Endothelial cell of umbilical vein (primary cell): Measurements from ENCODE around the gene SLCO3A1. TPM values are rescaled to one million over a fixed set of nuclear protein-coding genes. Genes with fewer than 3 reads are reported as not detected.

Experiments used
- BruUV-seq: library from RNA; stranded (reverse); fragments of 400-500 nt; replicated peaks from 2 replicates; lab custom pipeline; 2021; lab: Mats Ljungman, UMichigan
- CTCF ChIA-PET: fragments of 300-600, 350-600 bp; sonication (Branson Sonifier 250); formaldehyde crosslinking; loops from one replicate; lab custom pipeline; 2021; ENCODE audit warnings: antibody characterized with exemption, inconsistent platforms; lab: Charles Lee
- POLR2A ChIA-PET: fragments of 300-600, 350-600 bp; sonication (Branson Sonifier 250); formaldehyde crosslinking; loops from one replicate; lab custom pipeline; 2021; ENCODE audit warnings: antibody characterized with exemption, inconsistent platforms; lab: Charles Lee
- DNase-seq: peaks from one replicate; pipeline ENCODE4 v3.0.0-alpha.2; 2011; ENCODE audit warnings: low read depth, low spot score
- FAIRE-seq: peaks from 2 replicates; lab custom pipeline; 2011; peaks lifted over from hg19 to GRCh38; lab: Jason Lieb, UNC
- H2AFZ ChIP-seq: 2 replicates; pipeline ENCODE4 v1.6.0; 2012; ENCODE audit warnings: low read depth, low read length, control low read depth, inconsistent platforms
- H3K27ac ChIP-seq: 2 replicates; pipeline ENCODE4 v1.5.1; 2011; ENCODE audit warnings: low read depth, mild to moderate bottlenecking, control low read depth, low read length, moderate library complexity; ENCODE audit not compliant: insufficient read depth
- H3K27me3 ChIP-seq, 2 experiments: 2 replicates each; pipeline versions ENCODE4 v1.6.0 to v1.6.1; 2011; ENCODE audit warnings: low read length in 2 of 2, mixed read lengths in 1 of 2; ENCODE audit not compliant: control insufficient read depth in 2 of 2, insufficient read depth in 2 of 2
- H3K36me3 ChIP-seq, 2 experiments: 2 replicates in 1 of 2; 3 replicates in 1 of 2; pipeline ENCODE4 v1.5.1; 2011; ENCODE audit warnings: low read length in 2 of 2, mild to moderate bottlenecking in 1 of 2, moderate library complexity in 1 of 2; ENCODE audit not compliant: control insufficient read depth in 2 of 2, insufficient read depth in 2 of 2; ENCODE audit errors: extremely low read depth in 1 of 2
- H3K4me1 ChIP-seq: 3 replicates; pipeline ENCODE4 v1.5.1; 2011; ENCODE audit warnings: mild to moderate bottlenecking, low read length; ENCODE audit not compliant: control insufficient read depth, insufficient read depth; ENCODE audit errors: extremely low read depth
- H3K4me2 ChIP-seq: 2 replicates; pipeline ENCODE4 v1.6.1; 2011; ENCODE audit warnings: low read length, control low read depth, mixed read lengths; ENCODE audit not compliant: insufficient read depth
- H3K4me3 ChIP-seq, 3 experiments: fragments of 200-600 bp in 1 of 3; sonication (generic), shearing (Covaris generic) in 1 of 3; replicated peaks in 1 of 3; 2 replicates each; pipeline ENCODE4 v1.5.1; 2011 to 2016; ENCODE audit warnings: control low read depth in 3 of 3, low read length in 3 of 3, mild to moderate bottlenecking in 2 of 3, inconsistent platforms in 1 of 3, low read depth in 1 of 3, moderate library complexity in 1 of 3; ENCODE audit not compliant: insufficient read depth in 1 of 3
- H3K79me2 ChIP-seq: 2 replicates; pipeline ENCODE4 v1.6.0; 2012; ENCODE audit warnings: low read length, inconsistent platforms; ENCODE audit not compliant: control insufficient read depth, insufficient read depth
- H3K9ac ChIP-seq: replicated peaks from 2 replicates; pipeline ENCODE3; 2011; ENCODE audit warnings: low read length, control low read depth; ENCODE audit not compliant: insufficient read depth; ENCODE audit errors: extremely low read depth
- H3K9me1 ChIP-seq: replicated peaks from 3 replicates; pipeline ENCODE4 v1.6.0; 2011; ENCODE audit warnings: mild to moderate bottlenecking, low read length; ENCODE audit not compliant: control insufficient read depth, insufficient read depth; ENCODE audit errors: extremely low read depth
- H3K9me3 ChIP-seq: replicated peaks from 2 replicates; pipeline ENCODE4 v1.5.1; 2012; ENCODE audit warnings: low read length, inconsistent platforms; ENCODE audit not compliant: control insufficient read depth, insufficient read depth
- H4K20me1 ChIP-seq: replicated peaks from 2 replicates; pipeline ENCODE3; 2011; ENCODE audit warnings: mild to moderate bottlenecking, low read length; ENCODE audit not compliant: control insufficient read depth, insufficient read depth; ENCODE audit errors: extremely low read depth
- CTCF ChIP-seq, 2 donors: IDR thresholded peaks; 1 replicate in 1 of 2; 2 replicates in 1 of 2; pipeline ENCODE4 v1.5.1; 2011; ENCODE audit warnings: low read length in 2 of 2, mild to moderate bottlenecking in 2 of 2, moderate library complexity in 2 of 2, control low read depth in 1 of 2, inconsistent platforms in 1 of 2, low read depth in 1 of 2; ENCODE audit not compliant: insufficient read depth in 1 of 2; ENCODE audit errors: extremely low read depth in 1 of 2
- EZH2 ChIP-seq: IDR thresholded peaks from 2 replicates; pipeline ENCODE4 v1.6.1; 2012; ENCODE audit warnings: borderline replicate concordance, low read depth, mild to moderate bottlenecking, moderate library complexity, low read length, inconsistent platforms; ENCODE audit not compliant: severe bottlenecking
- FOS ChIP-seq: IDR thresholded peaks from 2 replicates; pipeline ENCODE4 v1.6.1; 2011; ENCODE audit warnings: mild to moderate bottlenecking, low read length, moderate library complexity, borderline replicate concordance; ENCODE audit not compliant: insufficient read depth
- GATA2 ChIP-seq: IDR thresholded peaks from 2 replicates; pipeline ENCODE4 v1.7.0; 2011; ENCODE audit warnings: low read depth, mild to moderate bottlenecking, moderate library complexity, mixed read lengths, low read length; ENCODE audit not compliant: insufficient read length, insufficient read depth
- JUN ChIP-seq: IDR thresholded peaks from 2 replicates; pipeline ENCODE4 v1.6.1; 2011; ENCODE audit warnings: borderline replicate concordance, low read depth; ENCODE audit not compliant: insufficient read length, insufficient read depth
- MYC ChIP-seq: IDR thresholded peaks from one replicate; pipeline ENCODE4 v1.6.1; 2011; ENCODE audit warnings: mild to moderate bottlenecking, low read depth, low read length
- POLR2A ChIP-seq: IDR thresholded peaks from 2 replicates; pipeline ENCODE4 v1.6.1; 2012; ENCODE audit warnings: low read depth, mild to moderate bottlenecking, control low read depth, low read length
- POLR2AphosphoS5 ChIP-seq: IDR thresholded peaks from 2 replicates; pipeline ENCODE4 v1.6.1; 2012; ENCODE audit warnings: low read depth, mild to moderate bottlenecking, control low read depth, low read length, moderate library complexity; ENCODE audit not compliant: insufficient read depth
- dilution Hi-C: fragments of 300-500 bp; cut with MboI; formaldehyde crosslinking; loops from one replicate; pipeline ENCODE4 v1.15.0; 2019; ENCODE audit warnings: low sequenced_read_pairs; ENCODE audit not compliant: extremely low pct_ligation_motif_present
- intact Hi-C: fragments of 100-400 bp; cut with micrococcal nuclease; formaldehyde crosslinking; loops from one replicate; pipeline ENCODE4 v1.10.0; 2022
- polyA plus RNA-seq, 4 experiments: library from polyadenylated mRNA; depleted of rRNA in 3 of 4; stranded (reverse) in 3 of 4; unstranded in 1 of 4; fragments of >200 nt; gene quantifications; 2 replicates each; pipeline versions ENCODE4 v1.2.1 to v1.2.3, GENCODE V29; 2011 to 2012; ENCODE audit warnings: missing spikeins in 1 of 4
- total RNA-seq: library from RNA; stranded (reverse); gene quantifications from 2 replicates; pipeline ENCODE4 v1.2.3, GENCODE V29; 2021
- TF ChIP-seq, protein P1 (sequence below): IDR thresholded peaks from 2 replicates; pipeline ENCODE4 v1.6.1; 2011; ENCODE audit not compliant: insufficient read depth, insufficient read length

Gene SLCO3A1
- total and polyA plus RNA-seq, 2 donors (not counting 3 experiments of a cell fraction or from before 2014, with no cell fraction given): 0.88 to 0.92 TPM

DNA sequence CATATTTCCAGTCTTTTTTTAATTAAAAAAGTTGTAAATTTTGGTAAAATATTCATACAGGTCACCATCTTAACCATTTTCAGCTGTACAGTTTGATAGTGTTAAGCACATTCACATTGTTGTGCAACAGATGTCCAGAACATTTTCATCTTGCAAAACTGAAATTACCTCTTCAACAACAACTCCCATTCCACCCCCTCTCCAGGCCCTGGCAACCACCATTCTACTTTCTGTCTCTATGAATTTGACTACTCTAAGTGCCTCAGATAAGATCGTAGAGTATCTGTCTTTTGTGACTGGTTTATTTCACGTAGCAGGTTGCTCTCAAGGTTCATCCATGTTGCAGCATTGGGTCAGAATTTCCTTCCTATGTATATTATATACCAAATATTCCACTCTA lies 76.0 kb downstream of the SLCO3A1 start:
- dilution Hi-C loops: no loop called here
- intact Hi-C loops: no loop called here
- no peak for TF ChIP-seq GATA2
- no peaks in the 10 kb centered on the region for H3K4me1 ChIP-seq
- H3K79me2 ChIP-seq: no peaks in the 10 kb centered on the region
- BruUV-seq: no TSS peak
- no peak overlapping the region for H3K4me3 ChIP-seq
- POLR2A ChIA-PET: no interaction called here
- CTCF ChIA-PET: no interaction called here
- H3K9me1 ChIP-seq: no peaks in the 10 kb centered on the region
- H2AFZ ChIP-seq: no peak overlapping the region
- H3K9me3 ChIP-seq: no peaks in the 10 kb centered on the region
- no peak overlapping the region for H3K4me2 ChIP-seq
- no peak for DNase-seq
- no peaks in the 10 kb centered on the region for H4K20me1 ChIP-seq
- H3K27ac ChIP-seq: no peak overlapping the region
- no peak overlapping the region for H3K9ac ChIP-seq
- no peaks in the 10 kb centered on the region for H3K36me3 ChIP-seq
- FAIRE-seq: no peak
- H3K27me3 ChIP-seq: no peaks in the 10 kb centered on the region

DNA sequence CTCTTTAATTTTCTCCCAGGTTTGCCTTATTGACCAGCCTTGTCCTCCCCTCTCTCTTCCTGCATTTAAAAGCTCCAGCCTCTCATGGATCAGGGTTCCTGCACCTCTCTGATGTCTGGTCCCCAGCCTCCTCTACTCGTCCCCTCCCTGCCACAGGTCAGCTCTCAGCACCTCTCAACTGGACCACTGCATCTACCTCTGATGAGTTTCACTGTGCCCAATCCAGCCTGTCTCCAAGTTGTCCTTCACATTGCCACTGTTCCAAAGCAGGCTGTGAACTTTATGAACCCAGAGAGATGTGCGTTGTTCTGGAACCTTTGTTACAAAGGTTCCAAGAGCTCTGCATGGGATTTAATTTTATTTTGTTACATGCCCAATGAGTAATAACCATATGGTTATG lies 76.6 kb downstream of the SLCO3A1 start:
- CTCF ChIA-PET: no interaction called here
- intact Hi-C loops (no loop called here), dilution Hi-C loops (no loop called here)
- Histone ChIP-seq H3K27me3 (no peaks in the 10 kb centered on the region), H3K27ac (no peak overlapping the region), H3K4me2 (no peak overlapping the region), H4K20me1 (no peaks in the 10 kb centered on the region), H3K9ac (no peak overlapping the region), H2AFZ (no peak overlapping the region), H3K9me1 (no peaks in the 10 kb centered on the region), H3K9me3 (no peaks in the 10 kb centered on the region), H3K36me3 (no peaks in the 10 kb centered on the region), H3K4me1 (no peaks in the 10 kb centered on the region), H3K79me2 (no peaks in the 10 kb centered on the region), H3K4me3 (no peak overlapping the region)
- DNase-seq (no peak), FAIRE-seq (no peak)
- TF ChIP-seq MYC (no peak), EZH2 (no peak), POLR2AphosphoS5 (no peak), GATA2 (no peak), CTCF (IDR thresholded peaks at IDR 0.05; ENCODE audit: extremely low read depth in 1 of 2, insufficient read depth in 1 of 2, low read depth in 1 of 2, low read length in 2 of 2) (no peak), JUN (no peak), FOS (no peak), POLR2A (no peak)
- TF ChIP-seq, protein P1, sequence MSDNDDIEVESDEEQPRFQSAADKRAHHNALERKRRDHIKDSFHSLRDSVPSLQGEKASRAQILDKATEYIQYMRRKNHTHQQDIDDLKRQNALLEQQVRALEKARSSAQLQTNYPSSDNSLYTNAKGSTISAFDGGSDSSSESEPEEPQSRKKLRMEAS: no peak
- BruUV-seq: no TSS peak
- POLR2A ChIA-PET: no interaction called here
